K562 (cell line): Measurements from ENCODE around the gene CEP85L. TPM values are rescaled to one million over a fixed set of nuclear protein-coding genes. Genes with fewer than 3 reads are reported as not detected.

Experiments used
- HDAC2 ChIP-seq: fragments of 450-650 bp; IDR thresholded peaks from 2 replicates; pipeline ENCODE4 v1.6.1; 2016; ENCODE audit warnings: mild to moderate bottlenecking
- HSF4 ChIP-seq: fragments of 250-450 bp; sonication (Bioruptor Pico); IDR thresholded peaks from 2 replicates; pipeline ENCODE4 v2.1.2; 2022; ENCODE audit warnings: mild to moderate bottlenecking, moderate library complexity, borderline replicate concordance
- MGA ChIP-seq: fragments of 450-650 bp; IDR thresholded peaks from 2 replicates; pipeline ENCODE4 v1.6.1; 2016; ENCODE audit warnings: mild to moderate bottlenecking, moderate library complexity
- SRSF9 ChIP-seq: fragments of 200-400 bp; formaldehyde crosslinking; IDR thresholded peaks from 2 replicates; pipeline ENCODE4 v1.6.1; 2017; ENCODE audit warnings: low read depth, low read length, borderline replicate concordance
- TCF3 ChIP-seq: sonication (generic); formaldehyde crosslinking; IDR thresholded peaks from 2 replicates; pipeline ENCODE4 v1.4.0; 2020; ENCODE audit warnings: mild to moderate bottlenecking, missing genetic modification reagents
- ZNF408 ChIP-seq: fragments of 250-450 bp; sonication (Bioruptor Pico); IDR thresholded peaks from 2 replicates; pipeline ENCODE4 v1.4.0; 2020; ENCODE audit warnings: low read depth, mild to moderate bottlenecking, moderate library complexity
- ZNF766 ChIP-seq: fragments of 200-800 bp; sonication (Bioruptor generic); conservative IDR thresholded peaks from 2 replicates; pipeline ENCODE4 v1.6.1; 2016; ENCODE audit warnings: missing genetic modification characterization, missing compliant biosample characterization
- polyA plus RNA-seq, 8 experiments: library from polyadenylated mRNA; depleted of rRNA in 4 of 8; stranded (reverse) in 5 of 8; unstranded in 3 of 8; fragments of >200 nt; fragmentation: Nextera tagmentation in 2 of 8; fragmentation: Illumina TruSeq in 1 of 8; extraction: Ambion mirVana in 2 of 8; extraction: Trizol in 1 of 8; gene quantifications; 2 replicates each; pipeline versions ENCODE4 v1.2.1 to v1.2.3, GENCODE V29; 2011 to 2014; ENCODE audit warnings: inconsistent platforms in 1 of 8, missing spikeins in 1 of 8
- total RNA-seq, 7 experiments: library from RNA; depleted of rRNA in 6 of 7; stranded (reverse); fragments of >200 nt in 6 of 7; fragmentation: Illumina TruSeq in 2 of 7; extraction: Trizol in 2 of 7; gene quantifications; 2 replicates each; pipeline versions ENCODE4 v1.2.1 to v1.2.3, GENCODE V29; 2011 to 2021; ENCODE audit warnings: low replicate concordance in 1 of 7

CEP85L gene
- total and polyA plus RNA-seq, 9 of the 15 experiments (the other 6 are each of a cell fraction or from before 2014, with no cell fraction given) = 4.5 to 15.8 (median 8.3) TPM

- no peak for TF ChIP-seq SRSF9
- TF ChIP-seq HSF4 = no peak
- TF ChIP-seq MGA = no peak
- TF ChIP-seq ZNF408 (CRISPR knock-in tag) = no peak
- TF ChIP-seq ZNF766 (CRISPR knock-in tag) = no peak
- no peak for TF ChIP-seq TCF3
- no peak for TF ChIP-seq HDAC2
Observed at GRCh38 chr6:118586746-118587485, 64.5 kb downstream of the CEP85L start (continued).
